ENCODE results near the gene PTPN22.

DNA sequence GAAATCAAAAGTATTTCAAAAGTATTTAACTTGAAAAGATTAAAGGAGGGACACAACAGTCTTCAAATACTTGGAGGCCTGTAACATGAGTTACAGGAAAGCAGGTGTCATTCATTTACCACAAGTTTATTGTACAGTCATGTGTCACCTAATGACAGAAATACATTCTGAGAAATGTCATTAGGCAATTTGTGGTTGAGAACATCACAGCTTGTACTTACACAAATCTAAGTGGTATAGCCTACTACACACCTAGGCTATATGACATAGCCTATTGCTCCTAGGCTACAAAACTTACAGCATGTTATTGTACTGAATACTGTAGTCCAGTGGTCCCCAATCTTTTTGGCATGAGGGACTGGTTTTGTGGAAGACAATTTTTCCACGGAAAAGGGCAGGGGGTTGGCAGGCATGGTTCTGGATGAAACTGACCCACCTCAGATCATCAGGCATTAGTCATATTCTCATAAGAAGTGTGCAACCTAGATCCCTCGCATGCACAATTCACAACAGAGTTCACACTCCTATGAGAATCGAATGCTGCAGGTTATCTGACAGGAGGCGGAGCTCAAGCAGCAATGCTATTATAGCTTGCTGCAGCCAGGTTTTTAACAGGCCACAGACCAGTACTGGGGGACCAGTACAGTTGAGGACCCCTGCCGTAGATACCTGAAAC, 87.3 kb downstream of the PTPN22 start:
- TF ChIP-seq GATA3 (IDR thresholded peaks at IDR 0.05; ENCODE audit: low read depth, low read length) (no peak), GATA2 (IDR thresholded peaks at IDR 0.05; ENCODE audit: low read depth, low read length) (no peak)

All from SH-SY5Y (cell line).